Upper lobe of left lung (tissue), 4 donors: Measurements from ENCODE around the gene CLSTN2.

Experiments
- POLR2A ChIP-seq, 4 donors: fragments of 450-650 bp; IDR thresholded peaks; one replicate each; pipeline ENCODE4 v1.5.1; 2016 to 2017; ENCODE audit warnings: antibody characterized with exemption in 4 of 4, mild to moderate bottlenecking in 2 of 4
- TF ChIP-seq, protein P1 (sequence below), 6 experiments: fragments of 450-650 bp in 4 of 6; fragments of 200-600 bp in 2 of 6; sonication (generic) in 2 of 6; IDR thresholded peaks; one replicate each; pipeline ENCODE4 v1.5.1; 2016 to 2019; ENCODE audit warnings: antibody characterized with exemption in 6 of 6

DNA sequence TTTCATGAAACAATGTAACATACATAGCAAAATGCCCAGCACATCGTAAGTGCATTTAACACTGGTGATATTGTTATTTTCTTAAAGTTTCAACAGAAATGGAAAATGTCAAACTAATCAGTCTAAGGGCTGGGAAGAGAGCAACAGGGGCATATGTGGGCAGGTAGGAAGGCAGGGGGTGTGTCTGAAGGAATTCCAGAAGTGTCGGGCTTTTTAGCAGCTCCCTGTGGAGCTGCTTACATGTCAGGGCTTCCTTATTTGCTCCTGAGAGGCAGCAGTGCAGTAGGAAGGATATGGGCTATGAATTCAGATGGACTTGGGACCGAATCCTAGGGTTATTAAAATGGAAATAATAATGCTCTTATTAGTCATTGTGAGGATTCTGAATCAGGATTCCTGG is 311.6 kb downstream of the CLSTN2 start:
- TF ChIP-seq POLR2A (IDR thresholded peaks at IDR 0.05) = no peak
- TF ChIP-seq, protein P1, sequence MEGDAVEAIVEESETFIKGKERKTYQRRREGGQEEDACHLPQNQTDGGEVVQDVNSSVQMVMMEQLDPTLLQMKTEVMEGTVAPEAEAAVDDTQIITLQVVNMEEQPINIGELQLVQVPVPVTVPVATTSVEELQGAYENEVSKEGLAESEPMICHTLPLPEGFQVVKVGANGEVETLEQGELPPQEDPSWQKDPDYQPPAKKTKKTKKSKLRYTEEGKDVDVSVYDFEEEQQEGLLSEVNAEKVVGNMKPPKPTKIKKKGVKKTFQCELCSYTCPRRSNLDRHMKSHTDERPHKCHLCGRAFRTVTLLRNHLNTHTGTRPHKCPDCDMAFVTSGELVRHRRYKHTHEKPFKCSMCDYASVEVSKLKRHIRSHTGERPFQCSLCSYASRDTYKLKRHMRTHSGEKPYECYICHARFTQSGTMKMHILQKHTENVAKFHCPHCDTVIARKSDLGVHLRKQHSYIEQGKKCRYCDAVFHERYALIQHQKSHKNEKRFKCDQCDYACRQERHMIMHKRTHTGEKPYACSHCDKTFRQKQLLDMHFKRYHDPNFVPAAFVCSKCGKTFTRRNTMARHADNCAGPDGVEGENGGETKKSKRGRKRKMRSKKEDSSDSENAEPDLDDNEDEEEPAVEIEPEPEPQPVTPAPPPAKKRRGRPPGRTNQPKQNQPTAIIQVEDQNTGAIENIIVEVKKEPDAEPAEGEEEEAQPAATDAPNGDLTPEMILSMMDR (IDR thresholded peaks at IDR 0.05) = no peak
